Activated CD8-positive, alpha-beta memory T cell treated with anti-CD3 and anti-CD28 coated beads, Interleukin-2, amount 10 ng/mL, durations not matched to agents 7 days and 5 days (primary cell): Measurements from ENCODE around the gene CFAP43. TPM values are rescaled to one million over a fixed set of nuclear protein-coding genes. Genes with fewer than 3 reads are reported as not detected.

Experiments used
- ATAC-seq: fragments of 150-1000 bp; cut with Tn5 transposase; one replicate; pipeline ENCODE4 v1.10.0; 2021; ENCODE audit warnings: moderate library complexity
- CTCF ChIA-PET: fragments of 350-600 bp; sonication (Branson Sonifier 250); formaldehyde crosslinking; loops from one replicate; lab custom pipeline; 2021; ENCODE audit warnings: antibody characterized with exemption; lab: Charles Lee
- DNase-seq: peaks from one replicate; pipeline ENCODE4 v3.0.0-alpha.2; 2020
- H3K27ac Mint-ChIP-seq: one replicate; pipeline ENCODE4 v1.8.0; 2021; ENCODE audit warnings: mild to moderate bottlenecking, mixed read lengths
- H3K27me3 Mint-ChIP-seq: one replicate; pipeline ENCODE4 v1.8.0; 2021; ENCODE audit warnings: mixed read lengths
- H3K36me3 Mint-ChIP-seq: one replicate; pipeline ENCODE4 v1.8.0; 2021; ENCODE audit warnings: mild to moderate bottlenecking, mixed read lengths
- H3K4me1 Mint-ChIP-seq: one replicate; pipeline ENCODE4 v1.8.0; 2021; ENCODE audit warnings: mixed read lengths
- H3K4me3 Mint-ChIP-seq: one replicate; pipeline ENCODE4 v1.8.0; 2021; ENCODE audit warnings: mild to moderate bottlenecking, moderate library complexity, mixed read lengths
- H3K9me3 Mint-ChIP-seq: one replicate; pipeline ENCODE4 v1.8.0; 2022; ENCODE audit warnings: low read depth, mixed read lengths
- total RNA-seq, 2 experiments: library from RNA; stranded (reverse); gene quantifications; one replicate each; pipeline ENCODE4 v1.2.3, GENCODE V29; 2021

The CFAP43 gene
- total RNA-seq, 2 experiments from 2014 or later = not detected

GRCh38 chr10:104113376-104113956 lies 118.7 kb downstream of the CFAP43 start:
- Mint-ChIP-seq H3K27ac (no peak overlapping the region), H3K9me3 (no peaks in the 10 kb centered on the region), H3K4me1 (peaks cover 9% of the 10 kb centered on the region), H3K4me3 (no peak overlapping the region), H3K27me3 (peaks cover 21% of the 10 kb centered on the region), H3K36me3 (no peaks in the 10 kb centered on the region)
- DNase-seq (no peak), ATAC-seq (no peak)
- CTCF ChIA-PET = interaction anchor here (1.2 kb wide), 1 partner anchor 9 kb away, joined by 4 read pairs; the partner anchor contains the start of gene SFR1

GRCh38 chr10:104109908-104110662 lies 122.1 kb downstream of the CFAP43 start:
- DNase-seq (no peak), ATAC-seq (peak; percentile 36)
- Mint-ChIP-seq H3K27me3 (peaks cover 14% of the 10 kb centered on the region), H3K27ac (no peak overlapping the region), H3K9me3 (no peaks in the 10 kb centered on the region), H3K4me1 (peaks cover 9% of the 10 kb centered on the region), H3K36me3 (no peaks in the 10 kb centered on the region), H3K4me3 (no peak overlapping the region)
- CTCF ChIA-PET = interaction anchor here (1.9 kb wide), 1 partner anchor 11 kb away, joined by 6 read pairs; the partner anchor contains the start of gene SFR1

DNA sequence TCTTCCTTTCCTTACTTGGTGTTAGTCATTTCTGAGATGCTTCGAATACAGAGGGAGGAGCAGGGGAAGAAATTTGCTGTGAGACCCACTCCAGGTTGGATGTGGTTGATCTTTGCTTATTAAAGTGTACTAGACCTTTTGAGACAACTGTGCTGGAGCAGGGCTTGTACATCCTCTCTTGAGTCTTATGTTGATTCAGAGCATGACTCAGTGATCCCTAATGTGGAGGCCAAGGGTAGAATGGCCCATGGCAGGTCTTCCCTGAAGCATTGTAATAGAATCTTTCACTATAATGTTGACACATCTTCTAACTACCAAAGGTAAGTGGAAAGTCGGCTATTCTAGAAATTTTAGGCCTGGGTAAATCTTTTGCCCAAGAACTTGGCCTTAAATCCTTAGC lies 127.2 kb downstream of the CFAP43 start:
- Mint-ChIP-seq H3K4me3 (no peak overlapping the region), H3K27ac (no peak overlapping the region), H3K9me3 (no peaks in the 10 kb centered on the region), H3K27me3 (peaks cover 10% of the 10 kb centered on the region), H3K36me3 (no peaks in the 10 kb centered on the region), H3K4me1 (peaks cover 7% of the 10 kb centered on the region)
- ATAC-seq (no peak), DNase-seq (no peak)
- CTCF ChIA-PET = interaction anchor here (1.0 kb wide), 1 partner anchor 16 kb away, joined by 3 read pairs; no protein-coding TSS in a partner anchor

GRCh38 chr10:104104418-104104817 lies 127.7 kb downstream of the CFAP43 start:
- Mint-ChIP-seq H3K9me3 (no peaks in the 10 kb centered on the region), H3K36me3 (no peaks in the 10 kb centered on the region), H3K4me3 (no peak overlapping the region), H3K27ac (no peak overlapping the region), H3K4me1 (peaks cover 4% of the 10 kb centered on the region), H3K27me3 (peaks cover 10% of the 10 kb centered on the region)
- ATAC-seq (no peak), DNase-seq (no peak)
- CTCF ChIA-PET = interaction anchor here (1.0 kb wide), 1 partner anchor 15 kb away, joined by 3 read pairs; no protein-coding TSS in a partner anchor

- CTCF ChIA-PET = interaction anchor here (1.0 kb wide), 1 partner anchor 15 kb away, joined by 3 read pairs; no protein-coding TSS in a partner anchor
These were observed 128.2 kb downstream of the CFAP43 start for GRCh38 chr10:104103956-104104355.

DNA sequence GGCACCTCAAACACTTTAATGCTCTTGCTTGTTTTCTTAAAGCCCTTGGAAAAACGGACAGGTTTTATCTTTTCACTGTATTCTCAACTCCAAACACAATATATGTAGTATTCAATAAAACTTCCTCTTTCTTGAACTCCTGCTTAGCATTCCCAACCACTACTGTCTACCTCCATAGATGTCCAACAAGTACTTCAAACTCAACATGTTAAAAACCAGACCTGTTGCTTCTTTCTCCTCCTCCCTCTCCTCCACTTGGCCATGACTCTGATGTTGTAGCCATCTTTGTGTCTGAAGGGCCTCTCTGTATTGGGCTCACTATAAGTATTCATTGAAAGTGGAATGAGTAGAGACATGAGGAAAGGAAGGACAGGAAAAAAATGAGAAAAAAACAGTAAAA lies 130.3 kb downstream of the CFAP43 start:
- Mint-ChIP-seq H3K9me3 (no peaks in the 10 kb centered on the region), H3K4me1 (peaks cover 4% of the 10 kb centered on the region), H3K4me3 (no peak overlapping the region), H3K27ac (no peak overlapping the region), H3K27me3 (peaks cover 15% of the 10 kb centered on the region), H3K36me3 (no peaks in the 10 kb centered on the region)
- DNase-seq (no peak), ATAC-seq (no peak)
- CTCF ChIA-PET = no interaction called here

More at GRCh38 chr10:104103956-104104355, 128.2 kb downstream of the CFAP43 start:
- peaks cover 11% of the 10 kb centered on the region for H3K27me3 Mint-ChIP-seq
- ATAC-seq (no peak), DNase-seq (no peak)
- H3K9me3 Mint-ChIP-seq = no peaks in the 10 kb centered on the region
- H3K36me3 Mint-ChIP-seq = no peaks in the 10 kb centered on the region
- H3K4me1 Mint-ChIP-seq = peaks cover 4% of the 10 kb centered on the region
- no peak overlapping the region for H3K4me3 Mint-ChIP-seq
- H3K27ac Mint-ChIP-seq = no peak overlapping the region

GRCh38 chr10:104100795-104101194 lies 131.4 kb downstream of the CFAP43 start:
- Mint-ChIP-seq H3K4me3 (no peak overlapping the region), H3K4me1 (peaks cover 4% of the 10 kb centered on the region), H3K36me3 (no peaks in the 10 kb centered on the region), H3K27ac (no peak overlapping the region), H3K27me3 (peaks cover 15% of the 10 kb centered on the region), H3K9me3 (no peaks in the 10 kb centered on the region)
- CTCF ChIA-PET = interaction anchor here (1.2 kb wide), 1 partner anchor 19 kb away, joined by 5 read pairs; no protein-coding TSS in a partner anchor
- DNase-seq (no peak), ATAC-seq (no peak)

DNA sequence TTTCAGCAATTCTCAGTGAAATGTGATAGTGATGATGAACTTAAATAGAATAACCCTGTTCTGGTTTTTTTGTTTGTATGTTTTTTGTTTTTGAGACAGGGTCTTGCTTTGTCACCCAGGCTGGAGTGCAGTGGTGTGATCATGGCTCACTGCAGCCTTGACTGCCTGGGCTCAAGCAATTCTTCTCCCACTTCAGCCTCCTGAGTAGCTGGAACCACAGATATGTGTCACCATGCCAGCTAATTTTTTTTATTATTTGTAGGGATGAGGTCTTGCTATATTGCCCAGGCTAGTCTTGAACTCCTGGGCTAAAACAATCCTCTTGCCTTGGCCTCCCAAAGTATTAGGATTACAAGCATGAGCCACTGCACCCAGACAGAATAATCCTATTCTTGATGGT lies 132.2 kb downstream of the CFAP43 start:
- peaks cover 4% of the 10 kb centered on the region for H3K4me1 Mint-ChIP-seq
- H3K27me3 Mint-ChIP-seq = peaks cover 15% of the 10 kb centered on the region
- ATAC-seq = no peak
- CTCF ChIA-PET = interaction anchor here (0.7 to 1.2 kb wide), 2 partner anchors 18 to 22 kb away, joined by 3 to 5 read pairs; partner anchors contain the start of gene SFR1
- no peaks in the 10 kb centered on the region for H3K9me3 Mint-ChIP-seq
- no peak for DNase-seq
- no peak overlapping the region for H3K4me3 Mint-ChIP-seq
- no peak overlapping the region for H3K27ac Mint-ChIP-seq
- H3K36me3 Mint-ChIP-seq = no peaks in the 10 kb centered on the region

DNA sequence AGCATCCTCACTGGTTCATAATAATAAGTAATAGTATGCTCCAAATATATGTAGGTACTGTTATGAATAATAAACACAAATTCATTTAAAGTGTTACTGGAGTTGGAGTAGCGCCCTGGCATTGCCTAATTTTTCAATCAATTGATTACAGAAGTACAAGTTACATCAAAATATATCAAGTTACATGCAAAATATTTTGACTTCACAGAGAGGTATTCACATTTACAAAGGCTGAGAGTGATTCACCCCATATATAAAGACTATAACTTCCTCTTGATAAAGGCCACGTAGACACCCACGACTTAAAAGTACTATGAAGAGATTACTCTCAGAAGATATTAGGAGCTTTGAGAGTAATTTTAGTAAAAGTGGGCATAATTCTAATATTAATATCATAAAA lies 132.9 kb downstream of the CFAP43 start:
- Mint-ChIP-seq H3K4me3 (no peak overlapping the region), H3K27me3 (peaks cover 15% of the 10 kb centered on the region), H3K4me1 (peaks cover under 1% of the 10 kb centered on the region), H3K9me3 (no peaks in the 10 kb centered on the region), H3K27ac (no peak overlapping the region), H3K36me3 (no peaks in the 10 kb centered on the region)
- CTCF ChIA-PET = interaction anchor here (0.6 kb wide), 1 partner anchor 216 kb away, joined by 4 read pairs; no protein-coding TSS in a partner anchor
- ATAC-seq (no peak), DNase-seq (no peak)

GRCh38 chr10:104098358-104098925 lies 133.7 kb downstream of the CFAP43 start:
- Mint-ChIP-seq H3K27ac (no peak overlapping the region), H3K9me3 (no peaks in the 10 kb centered on the region), H3K36me3 (no peaks in the 10 kb centered on the region), H3K4me3 (no peak overlapping the region), H3K4me1 (no peaks in the 10 kb centered on the region), H3K27me3 (peaks cover 15% of the 10 kb centered on the region)
- DNase-seq = no peak
- CTCF ChIA-PET = interaction anchor here (1.0 kb wide), 1 partner anchor 23 kb away, joined by 6 read pairs; the partner anchor contains the start of gene SFR1
- ATAC-seq = no peak

- Mint-ChIP-seq H3K9me3 (no peaks in the 10 kb centered on the region), H3K4me1 (no peaks in the 10 kb centered on the region), H3K27ac (no peak overlapping the region), H3K4me3 (no peak overlapping the region), H3K27me3 (peaks cover 9% of the 10 kb centered on the region), H3K36me3 (no peaks in the 10 kb centered on the region)
- ATAC-seq = no peak
- CTCF ChIA-PET = no interaction called here
- DNase-seq = no peak
These were observed 135.5 kb downstream of the CFAP43 start for GRCh38 chr10:104096692-104097091.

GRCh38 chr10:104092749-104093148 lies 139.4 kb downstream of the CFAP43 start:
- H3K36me3 Mint-ChIP-seq = no peaks in the 10 kb centered on the region
- no peak overlapping the region for H3K4me3 Mint-ChIP-seq
- no peaks in the 10 kb centered on the region for H3K9me3 Mint-ChIP-seq
- no peaks in the 10 kb centered on the region for H3K4me1 Mint-ChIP-seq
- CTCF ChIA-PET = no interaction called here
- ATAC-seq (no peak), DNase-seq (no peak)
- H3K27me3 Mint-ChIP-seq = peaks cover 3% of the 10 kb centered on the region
- H3K27ac Mint-ChIP-seq = no peak overlapping the region

DNA sequence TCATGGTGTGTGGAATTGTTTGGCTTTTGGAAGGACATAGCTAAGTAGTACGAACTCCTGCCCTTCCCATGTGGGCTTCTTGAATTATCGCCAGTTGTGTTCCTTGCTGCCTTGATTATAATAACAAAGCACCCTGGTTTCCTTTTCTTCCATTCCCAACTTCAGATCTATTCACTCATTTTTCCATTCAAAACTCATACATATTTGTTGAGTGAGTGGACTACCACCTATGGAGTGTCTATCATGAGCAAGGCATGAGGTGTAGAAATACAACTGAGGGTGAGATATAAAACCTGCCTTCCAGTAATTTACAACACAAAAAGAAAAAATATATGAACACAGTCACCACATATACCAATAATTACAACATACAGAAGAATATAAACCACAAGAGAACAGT lies 141.6 kb downstream of the CFAP43 start:
- no peak overlapping the region for H3K27ac Mint-ChIP-seq
- no peaks in the 10 kb centered on the region for H3K27me3 Mint-ChIP-seq
- H3K9me3 Mint-ChIP-seq = no peaks in the 10 kb centered on the region
- CTCF ChIA-PET = no interaction called here
- no peaks in the 10 kb centered on the region for H3K4me1 Mint-ChIP-seq
- no peak for DNase-seq
- H3K36me3 Mint-ChIP-seq = no peaks in the 10 kb centered on the region
- H3K4me3 Mint-ChIP-seq = no peak overlapping the region
- ATAC-seq = no peak
